Thoracic aorta (tissue), 2 donors: ENCODE measurements around the gene TYW5. TPM values are rescaled to one million over a fixed set of nuclear protein-coding genes. Genes with fewer than 3 reads are reported as not detected.

Source experiments
- ATAC-seq: fragments of 150-250 bp; one replicate; pipeline ENCODE4 v1.8.0; 2017; ENCODE audit warnings: low read depth; ENCODE audit not compliant: insufficient number of reproducible peaks, low FRiP score
- DNase-seq: peaks from one replicate; pipeline ENCODE4 v3.0.0-alpha.2; 2020; ENCODE audit warnings: low spot score
- H3K27ac ChIP-seq, 2 donors: fragments of 200-600 bp; sonication (generic); 1 replicate in 1 of 2; 2 replicates in 1 of 2; pipeline ENCODE4 v1.5.1; 2016; ENCODE audit warnings: mild to moderate bottlenecking in 2 of 2, moderate library complexity in 2 of 2
- H3K27me3 ChIP-seq: fragments of 200-600 bp; sonication (generic); replicated peaks from 2 replicates; pipeline ENCODE4 v1.6.0; 2016; ENCODE audit warnings: mild to moderate bottlenecking; ENCODE audit not compliant: insufficient read depth
- H3K36me3 ChIP-seq: fragments of 200-600 bp; sonication (generic); one replicate; pipeline ENCODE4 v1.5.1; 2016
- H3K4me1 ChIP-seq, 2 donors: fragments of 200-600 bp; sonication (generic); 1 replicate in 1 of 2; 2 replicates in 1 of 2; pipeline versions ENCODE4 v1.5.1 to v1.6.0; 2016; ENCODE audit warnings: low read depth in 2 of 2, mild to moderate bottlenecking in 1 of 2; ENCODE audit not compliant: control insufficient read depth in 1 of 2
- H3K4me3 ChIP-seq: fragments of 200-600 bp; sonication (generic); 2 replicates; pipeline ENCODE4 v1.5.1; 2016; ENCODE audit warnings: mild to moderate bottlenecking
- H3K9me3 ChIP-seq: fragments of 200-600 bp; sonication (generic); 2 replicates; pipeline ENCODE4 v1.5.1; 2016
- total RNA-seq, 2 donors: library from RNA; depleted of rRNA; stranded (reverse); fragments of >200 nt; gene quantifications; one replicate each; pipeline versions ENCODE4 v1.1.0 to v1.2.3, GENCODE V29; 2016
- TF ChIP-seq, protein P1 (sequence below): fragments of 200-600 bp; sonication (generic); IDR thresholded peaks from one replicate; pipeline ENCODE4 v1.5.1; 2019; ENCODE audit warnings: antibody characterized with exemption

TYW5 gene
- total RNA-seq, 2 donors from 2014 or later, result 5.3 to 9.8 TPM

GRCh38 chr2:199966405-199966804 is 11.1 kb upstream of the TYW5 start:
- Histone ChIP-seq H3K27ac (no peak overlapping the region), H3K27me3 (no peaks in the 10 kb centered on the region), H3K4me1 (no peaks in the 10 kb centered on the region), H3K9me3 (no peaks in the 10 kb centered on the region), H3K36me3 (peaks cover 22% of the 10 kb centered on the region), H3K4me3 (no peak overlapping the region)
- DNase-seq (no peak), ATAC-seq (no peak)
- TF ChIP-seq, protein P1, sequence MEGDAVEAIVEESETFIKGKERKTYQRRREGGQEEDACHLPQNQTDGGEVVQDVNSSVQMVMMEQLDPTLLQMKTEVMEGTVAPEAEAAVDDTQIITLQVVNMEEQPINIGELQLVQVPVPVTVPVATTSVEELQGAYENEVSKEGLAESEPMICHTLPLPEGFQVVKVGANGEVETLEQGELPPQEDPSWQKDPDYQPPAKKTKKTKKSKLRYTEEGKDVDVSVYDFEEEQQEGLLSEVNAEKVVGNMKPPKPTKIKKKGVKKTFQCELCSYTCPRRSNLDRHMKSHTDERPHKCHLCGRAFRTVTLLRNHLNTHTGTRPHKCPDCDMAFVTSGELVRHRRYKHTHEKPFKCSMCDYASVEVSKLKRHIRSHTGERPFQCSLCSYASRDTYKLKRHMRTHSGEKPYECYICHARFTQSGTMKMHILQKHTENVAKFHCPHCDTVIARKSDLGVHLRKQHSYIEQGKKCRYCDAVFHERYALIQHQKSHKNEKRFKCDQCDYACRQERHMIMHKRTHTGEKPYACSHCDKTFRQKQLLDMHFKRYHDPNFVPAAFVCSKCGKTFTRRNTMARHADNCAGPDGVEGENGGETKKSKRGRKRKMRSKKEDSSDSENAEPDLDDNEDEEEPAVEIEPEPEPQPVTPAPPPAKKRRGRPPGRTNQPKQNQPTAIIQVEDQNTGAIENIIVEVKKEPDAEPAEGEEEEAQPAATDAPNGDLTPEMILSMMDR, result no peak

DNA sequence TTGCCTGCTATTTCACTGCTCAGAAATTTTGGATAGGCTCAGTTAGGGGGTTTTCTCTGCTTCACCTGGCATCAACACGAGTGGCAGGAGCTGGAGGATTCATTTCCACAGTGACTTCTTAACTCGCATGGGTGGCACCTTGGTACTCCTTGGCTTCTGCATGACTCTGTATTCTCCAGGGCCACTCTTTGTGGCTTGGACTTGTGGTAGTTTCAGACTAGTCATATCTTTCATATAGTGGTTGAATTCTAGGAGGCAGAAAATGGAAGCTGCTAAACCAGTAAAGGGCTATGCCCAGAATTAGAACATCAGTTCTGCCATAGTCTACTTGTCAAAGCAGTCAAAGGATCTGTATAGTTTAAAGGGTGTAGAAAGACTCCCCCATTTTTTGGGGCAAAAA is 6.9 kb upstream of the TYW5 start:
- TF ChIP-seq, protein P1, result no peak
- Histone ChIP-seq H3K36me3 (peaks cover 32% of the 10 kb centered on the region), H3K4me1 (peaks cover 6 to 7% of the 10 kb centered on the region in 2 donors), H3K27me3 (no peaks in the 10 kb centered on the region), H3K27ac (no peak overlapping the region), H3K9me3 (no peaks in the 10 kb centered on the region), H3K4me3 (no peak overlapping the region)
- no peak for DNase-seq
- ATAC-seq, result no peak

- TF ChIP-seq, protein P1, result no peak
- Histone ChIP-seq H3K4me1 (peaks cover 27 to 34% of the 10 kb centered on the region in 2 donors), H3K4me3 (no peak overlapping the region), H3K27me3 (no peaks in the 10 kb centered on the region), H3K36me3 (peaks cover 21% of the 10 kb centered on the region), H3K27ac (no peak overlapping the region), H3K9me3 (no peaks in the 10 kb centered on the region)
- ATAC-seq (no peak), DNase-seq (no peak)
These were observed 2.7 kb upstream of the TYW5 start for GRCh38 chr2:199958014-199958413.

GRCh38 chr2:199956062-199956380 is 730 bp upstream of the TYW5 start:
- no peak for ATAC-seq
- H3K4me1 ChIP-seq, result peaks cover 27 to 34% of the 10 kb centered on the region in 2 donors

DNA sequence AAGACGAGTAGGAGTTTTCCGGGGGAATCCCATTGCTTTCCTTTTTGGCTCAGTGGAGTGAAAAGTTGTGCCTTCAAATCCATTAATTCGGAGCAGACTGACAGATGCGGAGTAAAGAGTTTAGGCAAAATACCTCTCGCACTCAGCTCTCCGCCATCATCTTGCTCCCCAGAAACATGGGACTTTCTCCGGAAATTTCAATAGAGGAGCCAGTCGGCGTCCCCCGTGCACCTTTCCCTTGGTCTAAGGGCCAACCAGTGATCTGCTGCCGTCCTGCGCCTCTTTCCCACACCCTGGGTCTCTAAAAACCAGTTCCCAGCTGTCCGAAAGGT is 318 bp downstream of the TYW5 start:
- Histone ChIP-seq H3K9me3 (no peaks in the 10 kb centered on the region), H3K27ac (peak overlapping the region; percentile 73 to 90), H3K4me1 (peaks cover 27 to 34% of the 10 kb centered on the region in 2 donors), H3K27me3 (no peaks in the 10 kb centered on the region), H3K4me3 (peak overlapping the region; percentile 82), H3K36me3 (no peaks in the 10 kb centered on the region)
- no peak for DNase-seq
- TF ChIP-seq, protein P1, result no peak
- no peak for ATAC-seq

More at GRCh38 chr2:199956062-199956380, 730 bp upstream of the TYW5 start:
- H3K36me3 ChIP-seq, result peaks cover 6% of the 10 kb centered on the region
- H3K27me3 ChIP-seq, result no peaks in the 10 kb centered on the region
- no peaks in the 10 kb centered on the region for H3K9me3 ChIP-seq
- peak overlapping the region; percentile 73 to 90 for H3K27ac ChIP-seq
- no peak for DNase-seq
- peak overlapping the region; percentile 82 for H3K4me3 ChIP-seq
- TF ChIP-seq, protein P1, result no peak
